ENCODE measurements around the gene REG3G. TPM values are rescaled to one million over a fixed set of nuclear protein-coding genes. Genes with fewer than 3 reads are reported as not detected.

Gene REG3G
- total RNA-seq, 1 experiment from 2014 or later = not detected

DNA sequence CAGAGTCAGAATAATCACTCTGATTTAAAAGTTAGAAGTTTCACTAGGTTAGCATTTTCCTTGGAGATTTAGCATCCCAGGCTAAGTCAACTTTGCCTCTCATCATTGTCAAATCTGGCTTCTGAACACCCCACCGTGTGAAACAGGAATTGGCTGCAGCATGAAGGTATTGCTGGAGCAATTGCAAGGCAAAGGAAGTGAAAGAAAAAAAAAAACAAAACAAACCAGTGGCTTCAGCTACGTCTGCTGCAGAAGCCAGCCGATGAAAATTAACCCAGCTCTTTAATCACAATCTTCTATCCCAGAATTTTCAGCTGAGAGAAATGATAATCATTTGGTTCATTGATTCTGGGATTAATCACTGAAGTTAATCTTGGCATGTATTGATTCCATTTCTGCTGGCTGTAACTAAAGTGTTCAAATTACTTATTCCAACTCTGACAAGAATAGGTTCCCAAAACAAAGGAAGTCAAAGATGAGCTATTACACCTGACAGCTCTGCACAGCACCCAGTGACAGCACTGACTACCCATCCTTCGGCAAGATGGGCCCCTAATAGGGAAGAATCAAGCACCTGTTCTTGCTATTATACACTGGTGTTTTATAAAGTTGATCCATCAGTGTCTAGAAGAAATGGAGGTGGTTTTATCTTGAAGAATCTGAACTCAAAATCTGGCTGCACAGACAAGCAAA lies 42.7 kb upstream of the REG3G start:
- intact Hi-C loops (cut with micrococcal nuclease; ENCODE audit: unreplicated experiment) = loop anchor here (5.0 kb wide), 1 partner anchor 550 kb away; no protein-coding TSS in a partner anchor
- Mint-ChIP-seq H3K4me1 (ENCODE audit: low read depth, unreplicated experiment) (no peaks in the 10 kb centered on the region), H3K27ac (ENCODE audit: unreplicated experiment) (no peak overlapping the region), H3K9me3 (ENCODE audit: unreplicated experiment) (no peaks in the 10 kb centered on the region), H3K27me3 (ENCODE audit: insufficient read depth, unreplicated experiment) (peaks cover 6% of the 10 kb centered on the region), H3K4me3 (ENCODE audit: unreplicated experiment) (no peak overlapping the region), H3K36me3 (ENCODE audit: insufficient read depth, unreplicated experiment) (no peaks in the 10 kb centered on the region)
- H3K9me3 ChIP-seq = no peaks in the 10 kb centered on the region
- no peaks in the 10 kb centered on the region for H3K27me3 ChIP-seq (replicated peaks; ENCODE audit: control insufficient read depth, insufficient read depth, low read length)
- H3K4me3 ChIP-seq (ENCODE audit: low read depth, low read length) = no peak overlapping the region
- no peaks in the 10 kb centered on the region for H3K4me1 ChIP-seq
- ChIA-PET CTCF (no interaction called here), POLR2A (no interaction called here)
- H3K36me3 ChIP-seq (ENCODE audit: control insufficient read depth, insufficient read depth, low read length) = no peaks in the 10 kb centered on the region
- BruUV-seq (replicated peaks) = no TSS peak
- TF ChIP-seq, protein P1, sequence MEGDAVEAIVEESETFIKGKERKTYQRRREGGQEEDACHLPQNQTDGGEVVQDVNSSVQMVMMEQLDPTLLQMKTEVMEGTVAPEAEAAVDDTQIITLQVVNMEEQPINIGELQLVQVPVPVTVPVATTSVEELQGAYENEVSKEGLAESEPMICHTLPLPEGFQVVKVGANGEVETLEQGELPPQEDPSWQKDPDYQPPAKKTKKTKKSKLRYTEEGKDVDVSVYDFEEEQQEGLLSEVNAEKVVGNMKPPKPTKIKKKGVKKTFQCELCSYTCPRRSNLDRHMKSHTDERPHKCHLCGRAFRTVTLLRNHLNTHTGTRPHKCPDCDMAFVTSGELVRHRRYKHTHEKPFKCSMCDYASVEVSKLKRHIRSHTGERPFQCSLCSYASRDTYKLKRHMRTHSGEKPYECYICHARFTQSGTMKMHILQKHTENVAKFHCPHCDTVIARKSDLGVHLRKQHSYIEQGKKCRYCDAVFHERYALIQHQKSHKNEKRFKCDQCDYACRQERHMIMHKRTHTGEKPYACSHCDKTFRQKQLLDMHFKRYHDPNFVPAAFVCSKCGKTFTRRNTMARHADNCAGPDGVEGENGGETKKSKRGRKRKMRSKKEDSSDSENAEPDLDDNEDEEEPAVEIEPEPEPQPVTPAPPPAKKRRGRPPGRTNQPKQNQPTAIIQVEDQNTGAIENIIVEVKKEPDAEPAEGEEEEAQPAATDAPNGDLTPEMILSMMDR (IDR thresholded peaks at IDR 0.05; ENCODE audit: insufficient read depth in 1 of 2, low read depth in 1 of 2, low read length in 1 of 2, severe bottlenecking in 1 of 2, unreplicated experiment in 1 of 2) = no peak
- DNase-seq = no peak

DNA sequence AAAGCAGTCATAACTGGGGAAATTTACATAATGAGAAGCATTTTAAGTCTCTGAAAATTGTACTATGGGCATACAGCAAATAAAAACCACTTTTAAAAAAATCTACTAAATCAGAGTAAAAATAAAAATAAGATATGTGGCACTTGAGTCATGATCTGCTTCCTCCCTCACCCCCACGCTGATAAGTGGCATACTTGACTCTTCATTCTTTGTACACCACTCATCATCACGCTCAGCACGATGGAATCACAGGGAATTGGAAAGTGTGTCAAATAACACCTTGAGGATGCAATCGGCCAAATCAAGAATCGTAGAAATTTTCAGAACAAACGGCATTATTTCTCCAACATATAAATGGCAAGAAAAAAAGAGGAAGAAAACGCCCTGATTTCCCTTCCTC lies 41.1 kb upstream of the REG3G start:
- Mint-ChIP-seq H3K27ac (ENCODE audit: unreplicated experiment) (no peak overlapping the region), H3K36me3 (ENCODE audit: insufficient read depth, unreplicated experiment) (no peaks in the 10 kb centered on the region), H3K4me1 (ENCODE audit: low read depth, unreplicated experiment) (no peaks in the 10 kb centered on the region), H3K4me3 (ENCODE audit: unreplicated experiment) (no peak overlapping the region), H3K27me3 (ENCODE audit: insufficient read depth, unreplicated experiment) (peaks cover 6% of the 10 kb centered on the region), H3K9me3 (ENCODE audit: unreplicated experiment) (no peaks in the 10 kb centered on the region)
- Histone ChIP-seq H3K36me3 (ENCODE audit: control insufficient read depth, insufficient read depth, low read length) (no peaks in the 10 kb centered on the region), H3K4me3 (ENCODE audit: low read depth, low read length) (no peak overlapping the region), H3K9me3 (no peaks in the 10 kb centered on the region), H3K4me1 (no peaks in the 10 kb centered on the region), H3K27me3 (replicated peaks; ENCODE audit: control insufficient read depth, insufficient read depth, low read length) (no peaks in the 10 kb centered on the region)
- TF ChIP-seq, protein P1 (IDR thresholded peaks at IDR 0.05; ENCODE audit: insufficient read depth in 1 of 2, low read depth in 1 of 2, low read length in 1 of 2, severe bottlenecking in 1 of 2, unreplicated experiment in 1 of 2) = no peak
- no TSS peak for BruUV-seq (replicated peaks)
- DNase-seq = no peak
- ChIA-PET CTCF (no interaction called here), POLR2A (no interaction called here)
- intact Hi-C loops (cut with micrococcal nuclease; ENCODE audit: unreplicated experiment) = loop anchor here (5.0 kb wide), 1 partner anchor 552 kb away; no protein-coding TSS in a partner anchor

DNA sequence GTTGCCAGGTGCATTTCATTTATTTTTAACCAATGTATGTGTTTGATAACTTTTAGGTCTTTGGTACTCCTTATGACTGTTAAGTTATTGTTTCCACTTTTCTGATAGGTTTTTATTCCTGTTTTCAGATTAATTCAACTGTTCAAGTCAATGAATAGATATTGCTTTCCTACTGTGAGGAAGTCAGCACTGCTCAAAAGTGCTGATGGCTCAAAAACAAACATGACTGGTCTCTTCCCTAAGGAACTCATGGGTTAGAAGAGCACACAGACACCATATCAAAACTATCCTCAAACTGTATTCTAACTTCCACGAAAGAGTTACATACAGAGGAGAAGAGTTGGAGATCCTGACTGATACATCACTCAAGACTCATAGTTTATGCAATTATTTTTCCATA lies 39.9 kb upstream of the REG3G start:
- CTCF ChIA-PET = no interaction called here
- H3K4me1 Mint-ChIP-seq (ENCODE audit: low read depth, unreplicated experiment) = no peaks in the 10 kb centered on the region

More for the DNA sequence above, 39.9 kb upstream of the REG3G start:
- TF ChIP-seq, protein P1 (IDR thresholded peaks at IDR 0.05; ENCODE audit: insufficient read depth in 1 of 2, low read depth in 1 of 2, low read length in 1 of 2, severe bottlenecking in 1 of 2, unreplicated experiment in 1 of 2) = no peak
- no peak for DNase-seq
- intact Hi-C loops (cut with micrococcal nuclease; ENCODE audit: unreplicated experiment) = no loop called here
- no peaks in the 10 kb centered on the region for H3K4me1 ChIP-seq
- BruUV-seq (replicated peaks) = no TSS peak
- Mint-ChIP-seq H3K4me3 (ENCODE audit: unreplicated experiment) (no peak overlapping the region), H3K27ac (ENCODE audit: unreplicated experiment) (no peak overlapping the region), H3K9me3 (ENCODE audit: unreplicated experiment) (no peaks in the 10 kb centered on the region), H3K36me3 (ENCODE audit: insufficient read depth, unreplicated experiment) (no peaks in the 10 kb centered on the region), H3K27me3 (ENCODE audit: insufficient read depth, unreplicated experiment) (peaks cover 6% of the 10 kb centered on the region)
- no peaks in the 10 kb centered on the region for H3K27me3 ChIP-seq (replicated peaks; ENCODE audit: control insufficient read depth, insufficient read depth, low read length)
- no peak overlapping the region for H3K4me3 ChIP-seq (ENCODE audit: low read depth, low read length)
- POLR2A ChIA-PET = interaction anchor here (0.5 kb wide), 1 partner anchor 61 kb away, joined by 3 read pairs; no protein-coding TSS in a partner anchor
- H3K36me3 ChIP-seq (ENCODE audit: control insufficient read depth, insufficient read depth, low read length) = no peaks in the 10 kb centered on the region
- H3K9me3 ChIP-seq = no peaks in the 10 kb centered on the region
